GM11168 (cell line): ENCODE results near the gene LBP.
"Not testable (repeated sequence)": the region's sequence is repeated elsewhere in the genome, so short reads cannot be mapped to it uniquely, and the experiment has no call there.

ENCODE experiments used
- in situ Hi-C: fragments of 300-500 bp; cut with MboI; formaldehyde crosslinking; loops from one replicate; pipeline ENCODE4 v1.12.0; 2022; ENCODE audit warnings: low sequenced_read_pairs; ENCODE audit not compliant: unreplicated experiment

LBP gene

DNA sequence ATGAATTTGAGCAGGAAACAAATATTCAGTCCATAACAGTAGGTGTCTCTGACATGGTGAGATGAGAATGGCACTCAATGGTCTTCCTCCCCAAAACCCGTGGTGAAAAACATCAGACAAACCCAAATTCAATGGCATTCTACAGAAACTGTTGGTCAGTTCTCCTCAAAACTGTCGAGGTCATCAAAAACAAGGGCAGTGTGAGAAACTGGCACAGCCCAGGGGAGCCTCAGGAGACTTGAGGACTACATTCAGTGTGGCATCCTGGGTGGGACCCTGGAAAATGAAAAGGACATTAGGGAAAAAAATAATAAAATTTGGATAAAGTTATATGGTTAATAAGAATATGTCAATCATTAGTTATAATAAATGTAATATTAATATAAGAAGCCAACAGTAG, 40.6 kb downstream of the LBP start:
- in situ Hi-C loops, result no loop called here

GRCh38 chr20:38387953-38388352, 41.7 kb downstream of the LBP start:
- in situ Hi-C loops, result no loop called here

- in situ Hi-C loops, result no loop called here
Measured at GRCh38 chr20:38392356-38392755, 46.1 kb downstream of the LBP start.

DNA sequence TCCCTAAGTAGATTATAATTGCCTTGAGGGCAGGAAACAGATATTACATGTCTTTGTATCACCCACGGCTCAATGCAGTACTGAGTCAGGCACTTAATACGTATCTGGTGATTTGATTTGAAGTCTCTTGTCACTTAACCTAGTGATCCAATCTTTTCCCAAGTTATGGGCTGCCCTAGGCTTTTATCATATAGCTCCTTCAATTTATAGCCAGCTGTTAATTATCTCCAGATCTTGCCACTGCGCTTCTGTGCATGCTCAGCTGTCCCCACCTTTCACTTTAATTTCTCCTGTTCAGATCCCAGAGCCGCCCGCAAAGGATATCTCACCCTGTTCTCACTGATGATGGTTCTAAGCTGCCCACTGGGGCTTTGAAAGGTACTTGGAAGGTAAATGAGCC, 47.0 kb downstream of the LBP start:
- in situ Hi-C loops, result no loop called here

- in situ Hi-C loops, result no loop called here
Measured at GRCh38 chr20:38395165-38395564, 48.9 kb downstream of the LBP start.

- in situ Hi-C loops, result not testable (repeated sequence)
Measured at GRCh38 chr20:38395751-38396395, 49.6 kb downstream of the LBP start.

DNA sequence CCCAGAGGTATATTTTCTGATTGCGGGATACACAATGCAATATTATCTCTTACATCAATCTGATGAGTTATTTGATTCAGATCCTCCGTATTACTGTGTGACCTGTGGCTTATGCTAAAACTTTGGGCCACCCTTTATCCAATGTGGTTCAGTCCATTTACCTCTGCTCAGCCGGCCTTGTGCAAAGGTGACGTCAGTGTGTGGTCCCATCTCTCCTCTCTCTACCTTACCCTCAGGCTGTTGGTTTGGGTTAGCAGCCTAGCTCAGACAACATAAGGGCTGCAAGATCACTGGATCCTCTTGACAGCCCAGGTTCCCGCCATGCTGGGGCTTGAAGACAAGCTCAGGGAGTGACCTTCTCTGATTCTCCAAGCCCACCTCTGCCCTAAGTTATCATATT, 55.8 kb downstream of the LBP start:
- in situ Hi-C loops, result no loop called here

DNA sequence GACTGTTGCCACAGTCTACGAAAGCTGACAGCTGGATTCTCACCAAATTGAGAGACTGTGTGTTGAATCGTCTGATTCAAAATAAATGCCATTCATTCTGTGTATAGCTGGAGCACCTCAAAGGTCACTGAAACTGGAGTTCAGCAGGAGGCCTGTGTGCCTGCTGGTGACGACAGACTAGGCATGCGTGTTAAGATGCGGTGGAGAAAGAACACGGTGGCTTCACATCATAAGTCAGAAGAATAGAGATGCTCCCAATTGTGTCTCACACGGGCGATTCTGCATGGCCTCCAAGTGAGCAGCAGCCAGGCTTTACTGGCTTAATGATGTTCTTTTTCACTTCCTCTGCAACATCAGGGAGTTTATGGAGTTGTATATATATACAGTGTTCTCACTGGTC, 56.5 kb downstream of the LBP start:
- in situ Hi-C loops, result no loop called here

DNA sequence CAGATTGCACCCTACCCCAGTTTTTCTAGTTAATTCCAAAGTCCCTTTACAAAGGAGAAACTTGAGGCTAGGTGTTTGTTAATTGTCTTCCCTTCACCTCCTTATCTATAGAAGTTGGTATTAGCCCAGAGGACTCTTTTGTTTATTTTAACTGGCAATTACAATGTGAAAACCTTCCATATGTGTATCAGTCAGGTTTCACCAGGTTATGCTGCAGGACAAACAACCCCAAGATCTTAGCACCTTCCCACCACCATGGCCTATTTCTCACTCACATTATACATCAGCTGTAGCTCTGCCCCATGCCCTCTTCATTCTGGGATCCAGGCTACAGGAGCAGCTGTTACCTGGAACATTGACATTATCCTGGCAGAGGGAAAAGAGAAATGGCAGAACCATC, 57.7 kb downstream of the LBP start:
- in situ Hi-C loops, result no loop called here

- in situ Hi-C loops, result no loop called here
Measured at GRCh38 chr20:38405132-38405531, 58.9 kb downstream of the LBP start.

GRCh38 chr20:38406476-38406875, 60.2 kb downstream of the LBP start:
- in situ Hi-C loops, result no loop called here

GRCh38 chr20:38407321-38407720, 61.0 kb downstream of the LBP start:
- in situ Hi-C loops, result no loop called here

DNA sequence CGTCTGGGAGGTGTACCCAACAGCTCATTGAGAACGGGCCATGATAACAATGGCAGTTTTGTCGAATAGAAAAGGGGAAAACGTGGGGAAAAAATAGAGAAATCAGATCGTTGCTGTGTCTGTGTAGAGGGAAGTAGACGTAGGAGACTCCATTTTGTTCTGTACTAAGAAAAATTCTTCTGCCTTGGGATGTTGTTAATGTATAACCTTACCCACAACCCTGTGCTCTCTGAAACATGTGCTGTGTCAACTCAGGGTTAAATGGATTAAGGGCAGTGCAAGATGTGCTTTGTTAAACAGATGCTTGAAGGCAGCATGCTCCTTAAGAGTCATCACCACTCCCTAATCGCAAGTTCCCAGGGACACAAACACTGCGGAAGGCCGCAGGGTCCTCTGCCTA, 61.5 kb downstream of the LBP start:
- in situ Hi-C loops, result not testable (repeated sequence)

DNA sequence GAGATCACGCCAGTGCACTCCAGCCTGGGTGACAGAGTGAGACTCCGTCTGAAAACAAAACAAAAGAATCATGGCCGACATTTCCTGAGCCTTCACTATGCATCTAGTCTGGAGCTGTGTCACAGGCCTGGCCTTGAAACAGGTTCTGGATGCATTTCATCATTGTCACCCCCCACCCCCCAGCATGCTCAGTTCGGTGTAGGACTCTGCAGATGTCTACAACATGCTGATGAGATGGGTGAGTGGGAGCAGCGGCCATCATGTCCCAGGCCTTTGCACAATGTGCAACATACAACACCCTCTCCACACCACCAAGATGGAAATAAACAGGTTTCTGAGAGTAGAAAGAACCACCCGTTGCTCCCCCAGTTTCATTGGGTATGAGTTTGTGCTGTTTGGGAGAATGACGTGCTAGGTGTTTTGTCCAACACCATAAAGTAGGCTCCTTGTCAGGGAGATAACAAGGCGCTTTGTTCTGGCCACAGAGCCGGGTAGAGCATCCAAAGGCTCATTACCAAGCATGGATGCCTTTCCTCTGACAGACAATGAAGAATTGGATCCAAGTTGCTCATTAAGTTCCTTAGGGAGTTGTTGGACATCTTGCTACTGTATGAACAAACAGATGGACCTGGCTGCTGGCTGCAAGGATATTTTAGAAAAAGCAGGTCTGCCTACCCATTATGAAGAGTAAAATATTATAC, 66.7 kb downstream of the LBP start:
- in situ Hi-C loops, result no loop called here

GRCh38 chr20:38414769-38415450, 68.6 kb downstream of the LBP start:
- in situ Hi-C loops, result no loop called here

- in situ Hi-C loops, result no loop called here
Measured at GRCh38 chr20:38418509-38419204, 72.4 kb downstream of the LBP start.

DNA sequence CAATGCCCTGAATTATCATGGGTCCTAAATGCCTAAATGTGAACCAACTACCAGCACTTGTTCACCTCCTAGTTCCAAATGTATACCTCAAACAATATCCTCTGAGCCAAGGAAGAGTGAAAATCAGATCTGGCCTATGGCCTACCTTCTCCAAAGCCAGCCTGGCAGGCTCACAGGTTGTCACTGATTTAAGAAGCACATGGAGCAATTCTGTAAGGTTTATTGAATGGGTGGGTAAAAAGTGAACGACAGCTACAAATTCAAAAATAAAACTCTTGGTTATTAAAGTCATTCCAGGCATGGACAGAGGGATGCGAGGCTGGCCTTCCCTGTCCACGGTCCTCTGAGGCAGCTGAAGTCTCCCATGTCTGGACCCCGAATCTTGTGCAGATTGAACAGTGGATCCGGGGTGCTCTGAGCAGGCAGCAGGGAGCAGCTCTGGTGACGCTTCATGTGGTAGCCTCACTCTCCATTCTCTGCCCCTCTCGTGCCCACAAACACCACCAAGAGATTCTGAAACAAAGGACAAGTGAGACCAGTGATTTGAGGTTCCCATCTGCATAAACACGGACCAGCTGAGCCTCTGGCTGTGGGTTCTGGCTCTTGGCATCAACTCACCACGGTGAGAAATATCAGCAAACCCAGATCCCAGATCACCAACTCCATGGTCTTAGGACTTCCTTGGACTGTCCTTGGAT, 74.3 kb downstream of the LBP start:
- in situ Hi-C loops, result no loop called here

- in situ Hi-C loops, result no loop called here
Measured at GRCh38 chr20:38421915-38422314, 75.6 kb downstream of the LBP start.

- in situ Hi-C loops, result no loop called here
Measured at GRCh38 chr20:38423541-38423940, 77.3 kb downstream of the LBP start.

DNA sequence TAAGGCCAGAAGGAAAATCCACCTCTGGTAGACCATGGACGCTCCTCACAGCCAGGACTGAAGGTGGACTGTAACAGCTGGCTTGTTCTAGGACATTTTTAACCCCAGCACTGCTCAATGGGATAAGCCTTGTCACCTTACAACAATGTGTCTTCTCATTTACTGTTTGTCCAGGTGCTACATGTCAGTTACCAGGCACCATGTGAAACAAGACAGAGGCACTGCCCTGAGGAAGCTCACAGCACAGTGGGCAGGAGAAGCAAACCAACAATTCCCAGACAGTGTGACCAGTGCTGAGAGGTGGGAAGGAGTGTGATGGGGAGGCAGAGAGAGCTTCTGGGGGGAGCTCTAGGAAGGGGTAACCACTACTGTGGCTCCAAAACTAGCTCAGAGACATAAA, 78.1 kb downstream of the LBP start:
- in situ Hi-C loops, result no loop called here
